Activated T-helper 1 cell treated with anti-CD3 and anti-CD28 coated beads, Interleukin-2, amount 50 U/mL, for 16 hours (primary cell): Measurements from ENCODE around the gene MAD2L1.
"Not testable (repeated sequence)": the region's sequence is repeated elsewhere in the genome, so short reads cannot be mapped to it uniquely, and the experiment has no call there.

Experiments
- DNase-seq, 2 donors: peaks; one replicate each; pipeline ENCODE4 v3.0.0-alpha.2; 2020; ENCODE audit warnings: low read depth in 1 of 2, low spot score in 1 of 2

Gene MAD2L1

DNA sequence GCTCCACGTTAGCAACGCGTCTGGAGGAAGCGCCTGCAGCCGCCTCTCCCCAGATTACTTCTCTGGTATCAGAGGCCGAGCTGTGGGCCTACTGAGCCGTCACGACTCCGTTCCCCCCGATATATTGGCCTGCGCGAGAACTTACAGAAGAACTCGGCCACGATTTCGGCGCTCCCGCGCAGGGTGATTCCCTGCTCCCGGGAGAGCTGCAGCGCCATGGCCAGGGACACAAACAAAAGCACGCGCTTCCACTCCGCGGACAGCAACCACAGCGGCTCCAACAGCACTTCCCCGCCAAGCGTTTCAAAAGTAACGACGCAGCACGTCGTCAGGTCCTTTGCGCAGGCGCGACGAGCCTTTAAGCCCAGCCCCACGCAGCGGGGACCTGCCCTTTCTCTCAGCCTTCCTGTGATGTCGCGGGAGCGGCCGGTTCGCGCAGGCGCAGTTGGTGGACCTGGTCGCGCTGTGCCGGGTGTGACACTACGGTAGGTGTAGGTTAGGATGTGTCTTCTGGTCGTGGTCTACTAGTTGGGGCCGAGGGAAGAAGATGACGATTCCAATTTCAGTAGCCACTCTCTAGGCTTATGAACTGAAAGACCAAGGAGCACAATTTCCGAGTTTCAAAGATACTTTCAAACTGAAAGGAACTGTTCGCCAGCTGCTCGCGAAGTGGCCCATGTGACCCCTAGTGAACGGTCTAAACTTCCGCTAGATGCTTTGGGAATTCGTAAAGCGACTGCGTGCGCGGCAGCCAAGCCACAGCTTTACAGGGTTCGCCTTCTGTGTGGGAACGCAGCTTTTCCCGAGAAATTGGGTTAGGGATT is at the start of gene MAD2L1:
Gene MAD2L1 (minus strand): TSS at position 332 of the 824 bp plus-strand sequence. CDS start 114 bp downstream, at position 218.
- DNase-seq, result peak; percentile 98 to 99

DNA sequence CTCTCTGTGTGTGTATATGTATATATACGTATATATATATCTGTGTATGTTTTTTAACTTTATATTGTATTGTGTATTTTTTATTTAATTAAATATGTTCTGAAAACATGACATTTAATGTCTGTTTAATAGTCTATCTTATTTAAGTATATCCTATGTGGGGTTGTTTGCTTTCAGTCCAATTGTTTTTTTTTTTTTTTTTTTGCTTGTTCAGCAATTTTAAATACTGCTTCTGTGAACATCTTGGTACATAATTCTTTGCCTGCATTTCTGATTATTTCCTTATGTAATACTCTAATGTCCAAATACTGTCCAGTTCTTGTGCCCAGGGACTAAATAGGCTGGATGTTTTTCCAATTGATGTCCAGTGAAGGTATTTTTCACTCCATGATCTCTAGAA is 45.1 kb upstream of the MAD2L1 start:
- DNase-seq, result no peak

- DNase-seq, result no peak
These were observed 42.8 kb upstream of the MAD2L1 start for GRCh38 chr4:120109406-120109805.

DNA sequence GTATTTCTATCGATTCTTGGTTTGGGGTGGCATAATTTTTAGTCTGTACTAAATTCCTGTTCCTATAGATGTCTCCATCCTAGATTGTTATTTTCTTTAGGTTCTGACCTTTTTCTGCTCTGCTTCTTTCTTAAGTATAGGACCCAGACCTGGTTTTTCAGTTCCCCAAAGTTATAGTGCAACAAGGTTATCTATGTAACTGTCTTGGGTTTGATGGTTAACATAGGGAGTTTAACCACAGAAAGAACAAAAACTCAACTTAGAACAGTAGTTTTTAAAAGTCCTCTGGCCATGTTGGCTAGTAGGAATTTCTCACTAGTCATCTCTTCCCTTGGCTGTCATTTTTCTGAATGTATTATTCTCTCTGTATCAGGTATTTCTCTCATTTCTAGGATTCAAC is 38.8 kb upstream of the MAD2L1 start:
- no peak for DNase-seq

GRCh38 chr4:120096508-120097297 is 30.1 kb upstream of the MAD2L1 start:
- DNase-seq, result no peak

DNA sequence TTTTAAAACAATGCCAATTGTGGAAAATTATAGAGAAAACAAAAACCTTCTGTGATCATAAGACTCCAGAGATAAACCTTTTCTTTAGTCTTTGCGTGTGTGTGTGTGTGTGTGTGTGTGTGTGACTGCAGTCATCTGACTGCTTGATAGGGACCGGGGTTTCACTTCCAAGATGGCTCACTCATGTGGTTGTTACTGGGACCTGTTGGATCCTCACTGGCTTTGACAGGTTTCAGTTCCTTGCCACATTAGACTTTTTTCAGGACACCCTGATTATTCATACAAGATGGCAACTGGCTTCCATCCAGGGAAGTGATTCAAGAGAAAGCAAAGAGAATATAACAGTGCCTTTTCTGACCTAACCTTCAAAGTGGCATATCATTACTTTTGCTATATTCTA is 21.9 kb upstream of the MAD2L1 start:
- DNase-seq, result no peak

- DNase-seq, result not testable (repeated sequence)
These were observed 21.4 kb upstream of the MAD2L1 start for GRCh38 chr4:120088066-120088465.

DNA sequence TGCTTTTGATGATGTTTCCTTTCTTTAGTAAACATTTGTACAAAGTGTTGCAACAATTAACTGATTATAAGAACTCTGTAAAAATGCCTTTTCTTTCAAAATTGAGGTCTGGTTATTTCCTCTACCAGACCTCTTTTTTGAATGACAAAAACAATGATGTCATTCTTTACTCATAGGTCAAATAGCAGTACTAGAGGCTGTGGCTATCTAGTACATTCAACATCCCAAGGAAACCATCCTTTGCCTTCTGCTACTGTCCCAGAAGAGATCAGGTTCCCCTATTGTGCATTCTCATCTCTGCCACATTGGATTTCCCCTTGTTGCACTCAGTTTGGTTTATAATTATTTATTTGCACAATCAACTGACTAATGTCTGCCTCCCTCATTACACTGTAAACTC is 19.1 kb upstream of the MAD2L1 start:
- no peak for DNase-seq

- DNase-seq, result no peak
These were observed 17.7 kb upstream of the MAD2L1 start for GRCh38 chr4:120084327-120084726.

DNA sequence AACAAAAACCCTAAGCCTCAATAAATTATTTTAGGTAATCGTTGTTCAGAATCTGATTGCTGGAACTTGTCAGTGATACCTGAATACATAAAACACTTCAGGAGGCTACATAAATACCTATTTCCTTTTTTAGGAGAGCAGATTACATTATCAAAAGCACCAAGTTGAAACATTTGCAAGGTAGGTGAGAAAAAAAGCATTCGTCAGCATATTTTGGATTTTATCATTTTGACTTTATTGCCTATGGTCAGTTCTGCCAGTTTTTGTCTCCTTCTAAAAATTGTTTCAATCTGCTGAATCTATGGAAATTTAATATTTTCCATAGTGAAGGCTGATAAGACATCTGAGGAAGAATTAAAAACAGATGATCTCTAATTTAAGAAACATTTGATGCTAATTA is 16.5 kb upstream of the MAD2L1 start:
- DNase-seq, result no peak

DNA sequence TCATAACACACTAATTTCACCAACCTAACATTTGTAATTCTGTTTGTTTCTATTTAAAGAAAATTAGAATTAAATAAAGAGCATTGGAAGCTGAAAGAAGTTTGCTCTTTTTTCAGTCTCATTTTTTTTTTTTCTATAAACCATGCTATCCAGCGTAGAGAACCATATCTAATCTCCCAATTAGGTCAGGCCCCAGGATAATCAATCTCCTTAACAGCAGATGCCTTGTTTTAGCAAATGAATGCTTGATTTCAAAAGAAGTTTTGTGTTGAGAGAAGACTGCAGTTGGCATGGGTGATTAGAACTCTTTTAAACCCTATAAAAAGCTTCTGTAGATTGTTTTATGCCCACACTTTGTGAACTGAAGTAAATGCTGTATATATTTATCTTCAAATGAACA is 15.6 kb upstream of the MAD2L1 start:
- no peak for DNase-seq

DNA sequence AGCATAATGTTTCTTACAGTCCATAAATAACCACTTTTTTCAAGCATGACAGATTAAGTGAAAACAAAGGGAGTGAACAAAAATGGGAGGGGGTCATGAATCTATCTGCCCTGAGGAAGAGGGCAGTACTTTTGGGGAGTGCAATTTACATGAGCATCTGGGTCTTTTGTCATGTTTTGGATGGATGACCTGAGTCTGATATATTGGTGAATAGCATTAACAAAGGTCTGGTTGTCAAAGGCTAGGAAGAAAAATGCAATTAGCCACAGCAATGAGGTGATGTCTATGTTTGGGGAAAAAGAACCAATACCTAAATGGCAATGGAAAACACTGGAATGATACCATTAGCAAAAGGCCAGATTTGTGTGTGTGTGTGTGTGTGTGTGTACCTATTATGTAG is 15.1 kb upstream of the MAD2L1 start:
- DNase-seq, result no peak

GRCh38 chr4:120080533-120080932 is 13.9 kb upstream of the MAD2L1 start:
- DNase-seq, result no peak

- DNase-seq, result no peak
These were observed 13.3 kb upstream of the MAD2L1 start for GRCh38 chr4:120079839-120080520.

- no peak for DNase-seq
These were observed 11.6 kb upstream of the MAD2L1 start for GRCh38 chr4:120078216-120078615.

- no peak for DNase-seq
These were observed 4.6 kb upstream of the MAD2L1 start for GRCh38 chr4:120071192-120071795.

DNA sequence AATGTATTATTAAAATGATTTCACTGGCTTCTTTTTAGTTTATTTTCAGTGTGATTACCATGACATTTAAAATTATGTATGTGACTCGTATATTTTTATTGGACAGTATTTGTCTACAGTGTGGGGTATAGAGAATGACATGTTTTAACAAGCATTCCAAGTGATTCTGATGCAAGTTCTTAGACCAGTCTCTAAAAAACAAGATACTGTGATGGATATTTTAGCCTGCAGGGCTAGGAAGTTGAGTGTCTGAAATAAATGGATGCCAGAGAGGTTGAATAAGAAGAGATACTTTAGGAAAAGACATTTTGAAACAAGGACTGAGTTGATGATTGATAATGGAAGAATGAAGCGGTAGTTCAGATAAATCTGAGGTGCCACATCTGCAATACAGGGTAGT is 3.5 kb upstream of the MAD2L1 start:
- DNase-seq, result no peak

DNA sequence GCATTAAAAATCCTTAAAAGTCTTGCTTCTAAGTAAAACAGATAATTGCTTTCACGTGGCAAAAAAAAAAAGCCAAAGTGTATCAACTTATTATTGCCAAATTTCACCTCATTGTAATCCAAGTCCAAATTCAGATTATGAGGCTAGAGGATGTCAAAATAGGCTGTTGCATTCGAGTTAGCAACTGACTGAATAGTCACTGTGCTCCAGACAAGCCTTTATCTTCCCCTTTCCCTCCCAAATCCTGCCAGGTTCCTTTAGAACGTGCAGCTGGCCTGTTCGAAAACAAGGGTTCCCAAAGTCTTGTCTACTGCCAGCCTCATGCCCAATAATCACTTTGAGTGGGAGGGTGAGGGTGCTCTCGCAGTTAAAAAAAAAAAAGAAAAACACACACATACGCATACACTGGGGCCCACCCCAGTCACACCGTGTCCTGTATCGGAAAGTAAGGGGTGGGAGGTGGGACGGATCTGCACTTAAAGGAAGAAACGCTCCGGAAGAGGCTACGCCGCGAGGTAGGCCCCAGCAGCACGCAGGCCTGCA is 603 bp downstream of the MAD2L1 start:
- no peak for DNase-seq

DNA sequence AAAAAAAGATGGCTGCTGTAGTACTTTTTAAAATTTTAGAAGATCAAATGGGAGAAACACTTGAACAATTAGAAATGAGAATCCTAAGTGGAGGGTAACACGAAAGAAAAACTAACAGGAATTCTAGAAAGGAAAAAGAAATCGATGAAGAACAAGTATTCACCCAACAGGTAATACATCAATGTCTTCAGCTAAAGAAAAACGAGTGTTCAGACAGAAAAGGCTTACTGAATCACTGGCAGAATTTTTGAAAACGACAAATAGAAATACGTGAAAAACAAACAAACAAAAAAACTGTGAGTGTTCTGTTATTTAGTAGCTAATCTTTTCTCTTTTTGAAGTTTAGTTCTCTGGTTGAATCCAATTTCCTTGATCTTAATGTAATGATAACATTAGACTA is 1.8 kb downstream of the MAD2L1 start:
- DNase-seq, result no peak

DNA sequence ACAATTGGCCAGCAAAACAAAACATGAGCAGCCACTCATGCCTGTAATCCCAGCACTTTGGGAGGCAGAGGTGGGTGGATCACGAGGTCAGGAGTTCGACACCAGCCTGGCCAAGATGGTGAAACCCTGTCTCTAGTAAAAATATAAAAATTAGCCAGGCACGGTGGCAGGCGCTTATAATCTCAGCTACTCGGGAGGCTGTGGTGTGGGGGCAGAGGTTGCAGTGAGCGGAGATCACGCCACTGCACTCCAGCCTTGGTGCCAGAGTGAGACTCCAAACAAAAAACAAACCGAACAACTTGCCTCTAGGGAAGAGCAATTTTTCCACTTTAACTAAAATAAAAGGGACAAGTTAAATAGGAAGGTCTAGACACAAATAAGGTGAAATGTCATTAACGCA is 2.9 kb downstream of the MAD2L1 start:
- DNase-seq, result not testable (repeated sequence)

GRCh38 chr4:120062663-120063195 is 3.9 kb downstream of the MAD2L1 start:
- DNase-seq, result no peak
